ELF-1 (cell line): Measurements from ENCODE around the gene NTNG1.
"Not testable (repeated sequence)": the region's sequence is repeated elsewhere in the genome, so short reads cannot be mapped to it uniquely, and the experiment has no call there.

Source experiments
- DNase-seq: peaks from one replicate; pipeline ENCODE4 v3.0.0-alpha.2; 2016; ENCODE audit warnings: low read depth, low spot score

Gene NTNG1

DNA sequence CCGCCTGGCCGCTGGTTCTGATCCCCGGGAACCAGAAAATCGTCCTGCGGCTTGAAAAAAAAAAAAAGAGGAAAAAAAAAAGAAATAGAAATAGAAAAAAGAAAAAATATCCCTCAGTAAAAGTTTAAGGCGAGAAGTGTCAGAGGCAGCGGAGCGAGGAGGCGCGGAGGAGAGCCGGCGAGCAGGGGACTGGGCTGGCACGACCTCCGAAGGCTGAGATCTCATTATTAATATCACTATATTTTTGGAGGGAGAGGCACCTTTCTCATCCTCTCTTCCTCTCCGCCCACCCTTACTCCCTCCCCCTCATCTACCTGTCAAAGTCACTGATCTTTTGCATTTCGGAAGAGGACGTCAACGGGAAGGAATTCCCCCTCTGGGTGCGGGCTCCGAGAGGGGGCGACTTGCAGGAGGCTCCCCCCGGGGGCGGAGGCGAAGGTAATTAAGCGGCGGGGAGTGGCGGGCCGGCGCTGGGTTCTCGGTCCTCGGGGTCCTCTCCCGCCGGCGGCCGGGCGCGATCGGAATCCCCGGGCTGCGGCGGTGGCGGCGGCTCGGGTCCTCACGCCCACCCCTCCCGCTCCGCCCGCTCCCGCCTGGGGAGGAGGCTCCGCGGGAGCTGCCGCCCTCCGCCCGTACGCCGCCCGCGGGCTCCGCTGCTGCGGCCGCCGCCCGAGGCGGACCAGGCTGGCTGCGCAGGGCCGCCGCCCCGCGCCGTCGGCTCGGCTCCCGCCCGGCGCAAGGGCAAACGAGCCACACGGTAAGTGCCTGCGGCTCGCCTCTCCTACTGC, at the start of gene NTNG1:
TSS of gene NTNG1 (plus strand) at position 337 of the 788 bp plus-strand sequence.
- peak; percentile 72 for DNase-seq

DNA sequence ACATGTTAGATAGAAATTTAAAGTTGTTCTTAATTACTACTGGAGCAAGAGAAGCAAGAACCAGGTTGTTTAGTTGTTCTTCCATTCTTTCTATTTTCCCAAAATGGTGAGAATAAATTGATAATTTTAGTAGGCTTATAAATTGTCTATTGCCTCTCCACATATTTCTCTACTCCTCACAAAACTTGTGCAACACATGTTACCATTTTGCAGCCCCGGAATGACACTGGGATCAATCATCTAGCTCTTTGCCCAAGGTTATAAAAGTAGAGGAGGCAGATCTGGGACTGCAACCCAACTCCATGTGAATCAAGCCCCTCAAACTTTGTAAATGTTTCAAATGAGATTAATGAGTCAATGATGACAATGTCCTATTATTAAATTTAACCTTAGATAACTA, 49.4 kb upstream of the NTNG1 start:
- DNase-seq = no peak

DNA sequence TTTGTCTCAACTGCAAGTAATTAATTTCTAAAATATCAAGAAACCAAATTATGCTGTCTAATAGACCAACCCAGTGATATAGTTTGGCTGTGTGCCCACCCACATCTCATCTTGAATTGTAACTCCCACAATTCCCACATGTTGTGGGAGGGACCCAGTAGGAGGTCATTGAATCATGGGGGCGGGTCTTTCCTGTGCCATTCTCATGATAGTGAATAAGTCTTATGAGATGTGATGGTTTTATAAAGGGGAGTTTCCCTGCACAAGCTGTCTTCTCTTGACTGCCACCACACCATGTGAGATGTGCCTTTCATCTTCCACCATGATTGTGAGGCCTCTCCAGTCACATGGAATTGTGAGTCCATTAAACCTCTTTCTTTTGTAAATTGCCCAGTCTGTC, 47.4 kb upstream of the NTNG1 start:
- not testable (repeated sequence) for DNase-seq

- no peak for DNase-seq
These were observed 45.2 kb upstream of the NTNG1 start for GRCh38 chr1:107095647-107096046.

- no peak for DNase-seq
These were observed 44.1 kb upstream of the NTNG1 start for GRCh38 chr1:107096690-107097089.

DNA sequence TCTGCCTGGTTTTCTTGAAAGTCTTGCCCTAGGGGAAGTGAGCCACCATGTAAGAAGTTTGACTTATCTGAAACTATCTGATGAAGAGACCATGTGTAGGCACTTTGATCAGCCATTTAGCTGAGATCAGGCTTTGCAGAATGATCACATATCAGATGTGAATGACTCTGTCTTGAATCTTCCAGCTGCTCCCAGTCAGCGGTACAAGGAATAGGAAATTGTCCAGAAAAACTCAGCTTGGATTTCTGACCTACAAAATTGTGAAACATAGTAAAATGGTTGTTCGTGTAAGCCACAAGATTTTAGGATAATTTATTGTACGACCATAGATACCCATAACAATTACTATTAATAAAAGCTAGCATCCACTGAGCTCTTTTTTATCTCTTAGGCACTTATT, 41.9 kb upstream of the NTNG1 start:
- no peak for DNase-seq

DNA sequence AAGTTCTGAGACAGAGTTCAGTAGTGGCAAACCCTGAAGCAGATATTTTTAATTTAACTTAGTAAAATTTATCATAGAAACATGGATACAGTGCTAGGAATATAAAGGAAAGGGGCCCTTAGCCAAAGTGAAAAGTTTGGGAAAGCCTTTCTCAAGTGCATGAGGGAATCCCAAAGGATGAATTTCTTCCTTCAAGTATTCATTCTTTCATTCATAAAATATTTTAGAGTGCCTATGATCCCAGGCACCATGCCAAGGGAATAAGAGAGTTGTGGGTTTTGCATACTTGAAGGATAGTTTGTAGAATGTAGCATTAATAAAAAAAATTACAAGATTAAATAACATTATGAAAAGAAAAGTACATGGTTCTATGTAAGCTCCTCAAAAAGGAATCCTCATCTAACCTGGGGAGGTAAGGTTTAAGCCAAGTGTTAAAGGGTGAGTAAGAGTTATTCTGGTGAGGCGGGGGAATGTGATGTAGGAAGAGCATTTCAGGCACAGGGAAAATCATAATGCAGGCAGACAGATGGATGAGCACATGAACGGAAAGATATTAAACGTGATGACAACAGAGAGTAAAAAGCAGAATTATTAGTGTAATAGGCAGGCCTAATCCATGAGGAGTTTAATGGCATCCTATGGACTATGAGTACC, 40.4 kb upstream of the NTNG1 start:
- DNase-seq = no peak

DNA sequence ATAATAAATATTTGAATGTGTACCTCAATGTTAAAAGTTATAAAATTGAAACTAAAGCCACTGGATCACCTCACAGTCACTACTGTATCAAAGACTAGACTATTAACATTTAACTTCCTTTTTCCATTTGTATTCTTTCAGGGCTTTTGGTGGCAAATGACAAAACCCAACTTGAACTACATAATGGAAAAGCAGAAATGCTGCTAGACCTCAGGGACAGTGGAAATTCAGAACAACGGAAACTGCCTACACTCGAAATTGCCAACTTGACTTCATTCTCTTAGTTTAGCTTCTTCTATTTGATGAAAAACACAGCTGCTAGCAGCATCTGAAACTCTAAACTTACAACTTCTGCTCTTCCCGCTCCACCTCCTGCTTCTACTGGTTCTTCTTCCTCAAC, 34.9 kb upstream of the NTNG1 start:
- DNase-seq = no peak

DNA sequence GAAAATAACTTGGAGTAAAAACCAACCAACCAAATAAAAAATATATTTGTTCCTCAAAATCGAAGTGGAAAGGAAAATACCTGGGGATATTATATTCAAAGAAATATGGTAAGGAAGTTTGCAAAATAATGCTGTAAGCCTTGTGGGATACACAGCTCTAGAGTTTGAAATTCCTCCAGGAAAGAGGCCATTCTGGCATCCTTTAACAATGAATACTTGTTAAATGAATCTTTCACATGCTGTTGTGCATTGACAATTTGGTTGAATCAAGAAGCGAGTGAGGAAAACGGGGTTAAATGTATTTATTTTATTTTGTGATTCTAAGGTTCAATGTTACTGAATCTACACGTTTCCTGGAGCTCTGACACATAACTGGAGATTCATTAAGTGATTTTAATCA, 30.5 kb upstream of the NTNG1 start:
- no peak for DNase-seq

DNA sequence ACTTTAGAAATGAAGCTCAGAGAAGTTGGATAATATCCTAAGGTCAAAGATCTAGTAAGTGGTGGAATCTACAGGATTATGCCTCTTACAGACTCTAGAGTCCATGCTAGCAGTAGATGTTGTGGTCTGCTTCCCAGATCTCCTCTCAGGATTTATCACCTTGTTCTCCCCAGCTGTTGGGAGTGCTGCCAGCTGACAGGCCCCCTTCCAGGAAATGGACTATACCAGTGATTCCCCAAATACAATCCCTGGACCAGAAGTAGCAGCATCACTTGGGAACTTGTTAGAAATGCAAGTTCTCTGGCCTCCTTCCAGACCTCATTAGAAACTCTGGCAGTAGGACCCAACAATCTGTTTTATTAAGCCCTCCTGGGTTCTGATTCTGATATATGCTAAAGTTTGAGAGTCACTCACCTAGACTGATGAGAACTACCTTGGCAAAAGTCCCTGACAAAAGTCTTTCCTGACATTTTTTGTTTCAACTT, 24.5 kb upstream of the NTNG1 start:
- no peak for DNase-seq

GRCh38 chr1:107122225-107122624, 18.6 kb upstream of the NTNG1 start:
- no peak for DNase-seq

DNA sequence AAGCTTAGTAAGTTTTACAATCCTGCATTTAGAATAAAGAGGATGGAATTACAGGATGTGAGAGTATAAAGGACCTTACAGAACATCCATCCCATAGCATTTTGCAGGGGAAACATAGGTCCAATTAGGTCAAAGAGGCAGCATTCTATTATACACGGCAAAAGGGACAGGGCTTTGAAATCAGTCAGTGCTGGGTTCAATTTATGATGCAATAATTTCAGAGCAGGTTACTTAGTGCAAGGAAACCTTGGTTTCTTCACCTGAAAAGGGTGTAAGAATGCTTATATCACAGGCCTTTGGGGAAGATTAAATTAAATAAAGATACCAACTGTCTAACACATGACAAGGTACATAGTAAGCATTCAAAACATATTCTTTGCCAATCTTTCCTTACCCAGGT, 17.1 kb upstream of the NTNG1 start:
- no peak for DNase-seq

DNA sequence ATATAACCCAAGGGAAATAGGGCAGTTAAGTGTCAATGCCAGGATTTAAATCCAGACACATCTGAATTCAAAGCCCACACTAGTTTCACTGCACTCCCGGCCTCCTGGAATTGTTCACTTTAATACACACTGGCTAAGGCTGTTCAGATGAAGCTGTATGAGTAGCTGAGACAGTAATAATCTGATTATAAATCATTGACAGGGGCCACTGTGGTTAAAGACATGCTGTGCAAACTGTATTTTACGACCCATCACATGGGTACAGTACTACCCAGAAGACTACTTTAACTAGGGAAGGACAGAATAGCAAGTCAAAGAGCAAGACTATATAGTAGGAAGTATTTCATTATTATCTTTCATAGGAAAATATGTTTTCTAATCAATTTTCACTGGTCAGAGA, 16.1 kb upstream of the NTNG1 start:
- no peak for DNase-seq

GRCh38 chr1:107132195-107132594, 8.6 kb upstream of the NTNG1 start:
- no peak for DNase-seq

- no peak for DNase-seq
These were observed 8.1 kb upstream of the NTNG1 start for GRCh38 chr1:107132780-107133179.

DNA sequence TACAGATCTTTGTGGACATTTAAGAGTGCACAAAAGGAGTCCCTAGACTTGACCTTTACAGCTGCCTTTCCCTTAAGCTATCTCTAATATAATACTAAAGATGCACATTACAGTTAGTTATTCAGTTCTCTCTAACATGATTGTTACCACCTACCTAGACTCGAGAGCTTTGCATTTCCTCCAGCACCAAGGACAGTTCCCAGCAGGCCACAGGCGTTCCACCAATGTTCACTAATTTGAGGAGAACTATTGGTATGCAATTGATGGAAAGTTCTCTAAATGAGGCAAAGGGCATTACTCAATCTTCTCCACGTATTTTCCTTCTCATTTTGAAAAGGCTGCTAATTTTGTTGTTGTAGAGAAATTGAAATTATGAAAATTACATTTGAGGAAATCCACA, 5.4 kb upstream of the NTNG1 start:
- peak; percentile 20 for DNase-seq

- DNase-seq = no peak
These were observed 2.7 kb upstream of the NTNG1 start for GRCh38 chr1:107138166-107138565.

DNA sequence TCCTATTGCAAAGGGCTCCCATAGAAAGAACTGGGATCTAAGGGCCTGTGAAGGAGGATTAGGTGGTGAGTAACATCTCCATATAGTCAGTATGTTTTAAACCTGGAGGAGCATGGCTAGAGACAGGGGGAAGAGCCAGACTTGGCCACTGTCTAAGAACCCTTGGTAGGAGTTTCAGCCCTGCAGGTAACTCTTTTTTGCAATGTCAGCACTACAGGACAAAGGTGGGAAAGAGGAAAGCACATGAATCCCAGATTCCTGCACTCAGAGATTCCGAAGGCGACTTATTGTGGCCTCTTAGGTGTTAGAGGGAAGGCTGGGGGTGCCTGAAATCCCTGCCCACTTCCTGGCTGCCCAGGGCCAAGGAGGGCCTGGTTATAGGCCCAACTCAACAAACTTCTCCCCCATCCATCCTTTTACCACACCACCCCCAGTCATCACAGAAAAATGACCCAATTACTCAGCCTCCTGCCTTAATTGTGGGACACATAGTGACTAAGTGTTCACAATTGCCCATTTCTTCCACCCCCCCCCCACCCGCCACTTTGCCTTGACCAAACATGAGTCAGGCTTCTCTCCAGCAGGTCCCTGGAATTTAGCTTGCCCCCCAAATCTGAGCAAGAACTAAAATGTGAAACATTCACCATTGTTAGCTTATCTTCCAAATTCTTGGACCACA, 1.9 kb upstream of the NTNG1 start:
- peak; percentile 4 for DNase-seq

DNA sequence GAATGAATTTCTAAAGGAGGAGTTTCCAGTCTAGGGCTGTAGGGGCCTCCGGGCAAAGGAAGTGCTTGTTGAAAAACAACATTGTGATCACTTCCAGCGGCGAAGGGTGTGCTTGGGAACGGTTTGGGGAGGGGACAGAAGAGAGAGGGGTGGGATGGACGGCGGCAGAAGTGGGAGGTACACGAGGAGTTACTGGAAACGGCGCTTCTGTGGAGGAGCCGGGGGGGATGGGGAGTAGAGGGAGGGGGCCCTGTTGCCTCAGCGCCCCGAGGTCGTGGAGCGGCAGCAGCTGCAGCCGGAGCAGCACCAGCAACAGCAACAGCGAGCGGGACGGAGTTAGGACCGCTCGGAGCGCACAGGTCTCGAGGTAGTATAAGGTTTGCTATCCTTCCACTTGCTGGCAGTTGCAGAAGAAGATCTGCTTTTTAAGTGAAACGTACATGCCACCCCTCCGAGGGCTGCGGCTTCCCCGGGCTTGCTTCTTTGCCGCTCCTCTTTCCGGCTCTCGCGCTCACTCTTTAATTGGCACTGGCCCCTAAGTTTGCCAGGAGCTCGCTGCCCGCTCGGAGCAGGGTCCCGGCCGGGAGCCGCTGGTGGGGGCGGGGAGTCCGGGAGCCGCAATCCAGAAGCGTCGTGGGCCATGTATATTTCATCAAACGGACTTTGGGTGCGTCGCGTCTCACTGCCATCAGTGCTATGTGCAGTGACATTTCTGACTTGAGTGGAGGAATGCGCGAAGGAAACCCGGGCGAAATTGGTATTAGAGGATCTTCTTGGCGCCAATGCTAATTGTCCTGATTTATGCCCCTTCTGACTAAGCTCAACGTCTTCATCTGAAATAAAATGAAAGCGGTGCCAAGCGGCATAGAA, 771 bp upstream of the NTNG1 start:
- peak; percentile 77 for DNase-seq

GRCh38 chr1:107141491-107142126, 770 bp downstream of the NTNG1 start:
- peak; percentile 30 for DNase-seq

- DNase-seq = peak; percentile 18
These were observed 1.3 kb downstream of the NTNG1 start for GRCh38 chr1:107142140-107142542.
